Fibroblast of the aortic adventitia (primary cell): ENCODE measurements around the gene KIF1B. TPM values are rescaled to one million over a fixed set of nuclear protein-coding genes. Genes with fewer than 3 reads are reported as not detected.

Source experiments
- DNase-seq: peaks from one replicate; pipeline ENCODE4 v3.0.0-alpha.2; 2010; ENCODE audit warnings: low read depth
- H3K4me3 ChIP-seq: 2 replicates; pipeline ENCODE4 v1.5.1; 2011; ENCODE audit warnings: low read depth, mild to moderate bottlenecking, control low read depth, low read length, moderate library complexity
- CTCF ChIP-seq: IDR thresholded peaks from 2 replicates; pipeline ENCODE4 v1.5.1; 2011; ENCODE audit warnings: mild to moderate bottlenecking, low read length, control low read depth, inconsistent platforms; ENCODE audit not compliant: insufficient read depth
- total RNA-seq: library from RNA; depleted of rRNA; stranded (reverse); fragments of >200 nt; gene quantifications from 2 replicates; pipeline ENCODE4 v1.2.3, GENCODE V29; 2012; ENCODE audit warnings: low replicate concordance

KIF1B gene
- total RNA-seq, 1 donor: 34.8 TPM

- TF ChIP-seq CTCF: no peak
- no peak for DNase-seq
- H3K4me3 ChIP-seq: no peak overlapping the region
Observed at GRCh38 chr1:10379676-10380075, 169.3 kb downstream of the KIF1B start.

GRCh38 chr1:10380594-10381275 is 170.4 kb downstream of the KIF1B start:
- H3K4me3 ChIP-seq: no peak overlapping the region
- peak; percentile 85 for DNase-seq

GRCh38 chr1:10383630-10384029 is 173.3 kb downstream of the KIF1B start:
- H3K4me3 ChIP-seq: no peak overlapping the region
- no peak for TF ChIP-seq CTCF
- DNase-seq: no peak

More at GRCh38 chr1:10380594-10381275, 170.4 kb downstream of the KIF1B start:
- no peak for TF ChIP-seq CTCF

GRCh38 chr1:10384219-10384618 is 173.8 kb downstream of the KIF1B start:
- no peak for TF ChIP-seq CTCF
- no peak overlapping the region for H3K4me3 ChIP-seq
- DNase-seq: no peak

- no peak for TF ChIP-seq CTCF
- H3K4me3 ChIP-seq: no peak overlapping the region
- no peak for DNase-seq
Observed at GRCh38 chr1:10386761-10387676, 176.6 kb downstream of the KIF1B start.

- DNase-seq: peak; percentile 95
- H3K4me3 ChIP-seq: peak overlapping the region; percentile 45
- peak; percentile 36 for TF ChIP-seq CTCF
Observed at GRCh38 chr1:10387677-10388386, 177.5 kb downstream of the KIF1B start.
